ENCODE results near the gene NPM3. TPM values are rescaled to one million over a fixed set of nuclear protein-coding genes. Genes with fewer than 3 reads are reported as not detected.
A peak's percentile ranks its signal among the peaks of the same experiment; 100 is the strongest.

NPM3 gene
- total RNA-seq, 1 experiment from 2014 or later, result 260 TPM

- no peak for DNase-seq (ENCODE audit: low spot score)
- CTCF ChIA-PET, result interaction anchor here (1.1 to 5.2 kb wide), 4 partner anchors 8 to 178 kb away, joined by 4 to 64 read pairs (median 6); no protein-coding TSS in a partner anchor
- no peak for TF ChIP-seq FOXJ3 (CRISPR knock-in tag; IDR thresholded peaks at IDR 0.05; ENCODE audit: borderline replicate concordance)
- TF ChIP-seq NR3C1 (CRISPR knock-in tag; conservative IDR thresholded peaks at IDR 0.05; ENCODE audit: low read depth), result no peak
- no peak for TF ChIP-seq ZNF281 (CRISPR knock-in tag; IDR thresholded peaks at IDR 0.05)
- TF ChIP-seq ZNF121 (CRISPR knock-in tag; IDR thresholded peaks at IDR 0.05), result no peak
- TF ChIP-seq ZNF396 (CRISPR knock-in tag; IDR thresholded peaks at IDR 0.05; ENCODE audit: borderline replicate concordance), result no peak
- TF ChIP-seq HMGXB4 (CRISPR knock-in tag; IDR thresholded peaks at IDR 0.05), result no peak
- TF ChIP-seq FOXK1 (CRISPR knock-in tag; IDR thresholded peaks at IDR 0.05), result no peak
- Mint-ChIP-seq H3K27ac (no peak overlapping the region), H3K4me1 (peaks cover 30% of the 10 kb centered on the region), H3K27me3 (ENCODE audit: low read depth) (no peaks in the 10 kb centered on the region; the same call in none of the 2 replicates), H3K4me3 (no peak overlapping the region), H3K9me3 (no peaks in the 10 kb centered on the region), H3K36me3 (no peaks in the 10 kb centered on the region)
- POLR2A ChIA-PET, result interaction anchor here (0.7 kb wide), 1 partner anchor 276 kb away, joined by 4 read pairs; no protein-coding TSS in a partner anchor
- ATAC-seq, result no peak
Observed at GRCh38 chr10:101832325-101832771, 49.1 kb upstream of the NPM3 start.

- Mint-ChIP-seq H3K4me1 (peaks cover 30% of the 10 kb centered on the region), H3K4me3 (peak overlapping the region; percentile 78), H3K27ac (peak overlapping the region; percentile 63; the same call in 1 of the 2 replicates), H3K27me3 (ENCODE audit: low read depth) (peaks cover 3% of the 10 kb centered on the region), H3K36me3 (no peaks in the 10 kb centered on the region), H3K9me3 (no peaks in the 10 kb centered on the region)
- no peak for TF ChIP-seq MLX (CRISPR knock-in tag; IDR thresholded peaks at IDR 0.05)
- 0 out of 2 replicates have a peak, but pooled peaks have one; percentile 8 for TF ChIP-seq ZBTB21 (CRISPR knock-in tag; IDR thresholded peaks at IDR 0.05; ENCODE audit: borderline replicate concordance)
- TF ChIP-seq ZNF138 (CRISPR knock-in tag; conservative IDR thresholded peaks at IDR 0.05), result no peak
- CTCF ChIA-PET, result interaction anchor here (0.6 to 5.2 kb wide), 4 partner anchors 9 to 179 kb away, joined by 3 to 64 read pairs (median 3); partner anchors contain the start of gene KCNIP2
- ATAC-seq (no peak), DNase-seq (ENCODE audit: low spot score) (no peak)
- POLR2A ChIA-PET, result interaction anchor here (0.9 kb wide), 1 partner anchor 13 kb away, joined by 3 read pairs; the partner anchor contains the start of gene OGA
Observed at GRCh38 chr10:101831169-101831811, 48.0 kb upstream of the NPM3 start.

GRCh38 chr10:101830322-101831168, 47.3 kb upstream of the NPM3 start:
- H3K36me3 Mint-ChIP-seq, result no peaks in the 10 kb centered on the region
- H3K27me3 Mint-ChIP-seq (ENCODE audit: low read depth), result peaks cover 3% of the 10 kb centered on the region
- DNase-seq (ENCODE audit: low spot score), result peak; percentile 85
- peak; percentile 57 for ATAC-seq
- peak overlapping the region; percentile 82 for H3K27ac Mint-ChIP-seq
- ChIA-PET POLR2A (interaction anchor here (0.9 kb wide), 2 partner anchors 9 to 12 kb away, joined by 3 to 4 read pairs; partner anchors contain the start of gene OGA), CTCF (interaction anchor here (0.6 to 5.2 kb wide), 5 partner anchors 10 to 180 kb away, joined by 3 to 64 read pairs (median 3); partner anchors contain the start of gene KCNIP2)
- peak overlapping the region; percentile 78 for H3K4me3 Mint-ChIP-seq
- H3K4me1 Mint-ChIP-seq, result peaks cover 26% of the 10 kb centered on the region
- H3K9me3 Mint-ChIP-seq, result no peaks in the 10 kb centered on the region
- peak; percentile 40; the same call in 1 of the 2 replicates for TF ChIP-seq RELA (CRISPR knock-in tag; IDR thresholded peaks at IDR 0.05; ENCODE audit: borderline replicate concordance)
- TF ChIP-seq FOXP1 (CRISPR knock-in tag; IDR thresholded peaks at IDR 0.05; ENCODE audit: borderline replicate concordance), result peak; percentile 87
- TF ChIP-seq FOXK1 (CRISPR knock-in tag; IDR thresholded peaks at IDR 0.05), result 0 out of 2 replicates have a peak, but pooled peaks have one; percentile 14
- TF ChIP-seq FOXP4 (CRISPR knock-in tag; IDR thresholded peaks at IDR 0.05), result 0 out of 2 replicates have a peak, but pooled peaks have one; percentile 36
- peak; percentile 73; the same call in 1 of the 2 replicates for TF ChIP-seq ZBTB21 (CRISPR knock-in tag; IDR thresholded peaks at IDR 0.05; ENCODE audit: borderline replicate concordance)
- peak; percentile 52; the same call in 1 of the 2 replicates for TF ChIP-seq USF1 (CRISPR knock-in tag; IDR thresholded peaks at IDR 0.05)
- peak; percentile 86 for TF ChIP-seq TEAD1 (CRISPR knock-in tag; IDR thresholded peaks at IDR 0.05)
- TF ChIP-seq E2F1 (CRISPR knock-in tag; IDR thresholded peaks at IDR 0.05), result 0 out of 2 replicates have a peak, but pooled peaks have one; percentile 50
- no peak for TF ChIP-seq ZNF396 (CRISPR knock-in tag; IDR thresholded peaks at IDR 0.05; ENCODE audit: borderline replicate concordance)
